GM10248 (cell line): ENCODE data around the gene URB2.
"Not testable (repeated sequence)": the region's sequence is repeated elsewhere in the genome, so short reads cannot be mapped to it uniquely, and the experiment has no call there.

Source experiments
- CTCF ChIA-PET: fragments of 300-600 bp; sonication (Branson Sonifier 250); formaldehyde crosslinking; extraction: SDS; loops from one replicate; lab custom pipeline; 2021; ENCODE audit warnings: antibody characterized with exemption; lab: Yijun Ruan, JAX
- POLR2A ChIA-PET: fragments of 350-650 bp; sonication (Branson Sonifier 250); formaldehyde crosslinking; extraction: SDS; loops from one replicate; lab custom pipeline; 2020; ENCODE audit warnings: antibody characterized with exemption; lab: Yijun Ruan, JAX
- DNase-seq: peaks from one replicate; pipeline ENCODE4 v3.0.0; 2012; ENCODE audit errors: extremely low spot score
- CTCF ChIP-seq: IDR thresholded peaks from 2 replicates; pipeline ENCODE4 v1.5.1; 2012; ENCODE audit warnings: mild to moderate bottlenecking, low read depth; ENCODE audit errors: extremely low read depth, missing control alignments, control extremely low read depth

Gene URB2

GRCh38 chr1:229620876-229621275 lies 5.2 kb upstream of the URB2 start:
- POLR2A ChIA-PET = no interaction called here
- no peak for TF ChIP-seq CTCF
- DNase-seq = no peak
- CTCF ChIA-PET = interaction anchor here (1.2 kb wide), 1 partner anchor 62 kb away, joined by 5 read pairs; the partner anchor contains the start of gene ABCB10

- no peak for DNase-seq
- POLR2A ChIA-PET = no interaction called here
- no peak for TF ChIP-seq CTCF
- CTCF ChIA-PET = interaction anchor here (1.2 to 1.8 kb wide), 2 partner anchors 40 to 63 kb away, joined by 4 to 5 read pairs; partner anchors contain the start of gene ABCB10
These were observed 4.4 kb upstream of the URB2 start for GRCh38 chr1:229621663-229622062.

- ChIA-PET POLR2A (interaction anchor here (0.7 kb wide), 1 partner anchor 12 kb away, joined by 3 read pairs; no protein-coding TSS in a partner anchor), CTCF (interaction anchor here (1.8 to 2.9 kb wide), 2 partner anchors 39 to 65 kb away, joined by 4 to 20 read pairs; partner anchors contain the start of gene ABCB10)
- DNase-seq = not testable (repeated sequence)
These were observed 3.4 kb upstream of the URB2 start for GRCh38 chr1:229622641-229623120.

GRCh38 chr1:229623225-229623624 lies 2.8 kb upstream of the URB2 start:
- TF ChIP-seq CTCF = no peak
- POLR2A ChIA-PET = interaction anchor here (1.3 kb wide), 1 partner anchor 44 kb away, joined by 3 read pairs; no protein-coding TSS in a partner anchor
- DNase-seq = no peak
- CTCF ChIA-PET = interaction anchor here (1.3 to 2.9 kb wide), 4 partner anchors 37 to 109 kb away, joined by 3 to 20 read pairs (median 4); partner anchors contain the start of gene ABCB10

- CTCF ChIA-PET = interaction anchor here (1.2 to 2.9 kb wide), 8 partner anchors 8 to 368 kb away, joined by 3 to 20 read pairs (median 6); partner anchors contain the start of gene ABCB10
- TF ChIP-seq CTCF = no peak
- DNase-seq = no peak
- POLR2A ChIA-PET = interaction anchor here (1.3 kb wide), 1 partner anchor 45 kb away, joined by 3 read pairs; no protein-coding TSS in a partner anchor
These were observed 2.2 kb upstream of the URB2 start for GRCh38 chr1:229623838-229624237.

- no peak for TF ChIP-seq CTCF
- no peak for DNase-seq
- ChIA-PET POLR2A (interaction anchor here (1.3 kb wide), 1 partner anchor 46 kb away, joined by 3 read pairs; no protein-coding TSS in a partner anchor), CTCF (interaction anchor here (1.2 to 2.9 kb wide), 9 partner anchors 9 to 369 kb away, joined by 3 to 20 read pairs (median 4); partner anchors contain the start of gene ABCB10)
These were observed 1.5 kb upstream of the URB2 start for GRCh38 chr1:229624521-229625070.
